DND-41 (cell line): ENCODE measurements around the gene DCP1B.

ENCODE experiments used
- ATAC-seq: fragments of 200-7000 bp; cut with Tn5 transposase; 3 replicates; pipeline ENCODE4 v1.9.1; 2021; ENCODE audit warnings: low read depth; ENCODE audit not compliant: insufficient read depth
- DNase-seq: peaks from one replicate; pipeline ENCODE4 v3.0.0-alpha.2; 2020
- H2AFZ ChIP-seq: 2 replicates; pipeline ENCODE4 v1.6.0; 2012; ENCODE audit warnings: low read depth, low read length
- H3K27ac ChIP-seq: 2 replicates; pipeline ENCODE4 v1.5.1; 2012; ENCODE audit warnings: low read length, inconsistent platforms
- H3K27me3 ChIP-seq: fragments of 200-600 bp; sonication (generic); 2 replicates; pipeline ENCODE4 v1.6.0; 2012; ENCODE audit warnings: low read length, mild to moderate bottlenecking, inconsistent platforms; ENCODE audit not compliant: insufficient read depth, poor library complexity
- H3K36me3 ChIP-seq: 2 replicates; pipeline ENCODE4 v1.5.1; 2012; ENCODE audit warnings: low read length, inconsistent platforms; ENCODE audit not compliant: insufficient read depth
- H3K4me1 ChIP-seq: 2 replicates; pipeline ENCODE4 v1.5.1; 2012; ENCODE audit warnings: mild to moderate bottlenecking, low read length; ENCODE audit not compliant: insufficient read depth
- H3K4me2 ChIP-seq: 2 replicates; pipeline ENCODE4 v1.6.0; 2012; ENCODE audit warnings: mild to moderate bottlenecking, moderate library complexity, low read length, inconsistent platforms; ENCODE audit not compliant: insufficient read depth
- H3K4me3 ChIP-seq, 2 experiments: fragments of 200-600 bp in 1 of 2; shearing (Covaris generic) in 1 of 2; 2 replicates each; pipeline ENCODE4 v1.5.1; 2012 to 2016; ENCODE audit warnings: inconsistent platforms in 2 of 2, low read length in 2 of 2, mild to moderate bottlenecking in 2 of 2, low read depth in 1 of 2, moderate library complexity in 1 of 2
- H3K79me2 ChIP-seq: 2 replicates; pipeline ENCODE4 v1.6.0; 2012; ENCODE audit warnings: low read length, inconsistent platforms; ENCODE audit not compliant: insufficient read depth
- H3K9ac ChIP-seq: 2 replicates; pipeline ENCODE4 v1.6.0; 2012; ENCODE audit warnings: low read depth, mild to moderate bottlenecking, inconsistent platforms, low read length, moderate library complexity
- H3K9me3 ChIP-seq: 2 replicates; pipeline ENCODE4 v1.5.1; 2012; ENCODE audit warnings: low read length, moderate library complexity, mild to moderate bottlenecking, inconsistent platforms; ENCODE audit not compliant: insufficient read depth, severe bottlenecking
- H4K20me1 ChIP-seq: 2 replicates; pipeline ENCODE4 v1.6.0; 2012; ENCODE audit warnings: low read length; ENCODE audit not compliant: insufficient read depth
- CTCF ChIP-seq: IDR thresholded peaks from 2 replicates; pipeline ENCODE4 v1.5.1; 2012; ENCODE audit warnings: borderline replicate concordance, low read length, moderate library complexity, mild to moderate bottlenecking; ENCODE audit not compliant: poor library complexity, severe bottlenecking; ENCODE audit errors: extremely low read depth
- EZH2 ChIP-seq: IDR thresholded peaks from 3 replicates; pipeline ENCODE4 v1.6.1; 2012; ENCODE audit warnings: borderline replicate concordance, low read depth, mild to moderate bottlenecking, moderate library complexity, low read length, inconsistent platforms; ENCODE audit not compliant: severe bottlenecking

The DCP1B gene

GRCh38 chr12:2004113-2004929 is at the start of gene DCP1B:
TSS of gene DCP1B (minus strand) at chr12:2004457. CDS start at chr12:2004431, 26 bp downstream.
- Histone ChIP-seq H3K79me2 (peaks cover 32% of the 10 kb centered on the region), H3K4me2 (peak within 1 kb of the TSS; percentile 78), H3K36me3 (no peaks in the 10 kb centered on the region; the same call in 1 of the 2 replicates), H3K27me3 (no peaks in the 10 kb centered on the region), H3K9ac (peak within 1 kb of the TSS; percentile 66), H3K4me3 (peak within 1 kb of the TSS; percentile 59 to 64; a peak in 3 of 4 replicates), H3K9me3 (no peaks in the 10 kb centered on the region), H3K4me1 (peaks cover 28% of the 10 kb centered on the region), H2AFZ (peak within 1 kb of the TSS; percentile 80), H3K27ac (peak within 1 kb of the TSS; percentile 75), H4K20me1 (no peaks in the 10 kb centered on the region)
- peak; percentile 98 for DNase-seq
- ATAC-seq = peak; percentile 98
- TF ChIP-seq EZH2 (no peak), CTCF (peak; percentile 28)

GRCh38 chr12:2053691-2054090 is 49.4 kb upstream of the DCP1B start:
- DNase-seq (no peak), ATAC-seq (no peak)
- Histone ChIP-seq H3K4me3 (peak overlapping the region in 1 of 2 experiments; percentile 50; a peak in 1 of 4 replicates), H3K79me2 (no peaks in the 10 kb centered on the region), H3K4me1 (peaks cover 8% of the 10 kb centered on the region), H3K27ac (no peak overlapping the region), H2AFZ (no peak overlapping the region), H3K9me3 (no peaks in the 10 kb centered on the region), H4K20me1 (no peaks in the 10 kb centered on the region; the same call in 1 of the 2 replicates), H3K4me2 (peak overlapping the region; percentile 83), H3K36me3 (no peaks in the 10 kb centered on the region), H3K27me3 (peaks cover 64% of the 10 kb centered on the region), H3K9ac (no peak overlapping the region)
- TF ChIP-seq CTCF (no peak), EZH2 (no peak)

- Histone ChIP-seq H3K4me3 (peak within 1 kb of the TSS; percentile 14 to 50; a peak in 3 of 4 replicates), H3K27ac (no peak within 1 kb of the TSS), H3K36me3 (no peaks in the 10 kb centered on the region), H2AFZ (peak within 1 kb of the TSS; percentile 72), H4K20me1 (no peaks in the 10 kb centered on the region; the same call in 1 of the 2 replicates), H3K9ac (peak within 1 kb of the TSS; percentile 45; the same call in 1 of the 2 replicates), H3K9me3 (no peaks in the 10 kb centered on the region), H3K4me1 (peaks cover 8% of the 10 kb centered on the region), H3K27me3 (peaks cover 64% of the 10 kb centered on the region), H3K79me2 (no peaks in the 10 kb centered on the region), H3K4me2 (peak within 1 kb of the TSS; percentile 83)
- TF ChIP-seq CTCF = peak; percentile 32
- peak; percentile 97 for TF ChIP-seq EZH2
- peak; percentile 90 for ATAC-seq
- DNase-seq = peak; percentile 63
Measured at GRCh38 chr12:2052826-2053678, 48.8 kb upstream of the DCP1B start, which contains the start of gene CACNA1C. TSS of gene CACNA1C (plus strand) at chr12:2052987. CDS start at chr12:2053563, 576 bp downstream.
